Suppressor macrophage treated with lipopolysaccharide for 1 hour (primary cell): ENCODE data around the gene SEC14L2.
"Not testable (repeated sequence)": the region's sequence is repeated elsewhere in the genome, so short reads cannot be mapped to it uniquely, and the experiment has no call there.

Experiments used
- DNase-seq, 3 donors: peaks; one replicate each; pipeline ENCODE4 v3.0.0-alpha.2; 2020 to 2022

Gene SEC14L2

GRCh38 chr22:30460555-30460954, 63.7 kb downstream of the SEC14L2 start:
- DNase-seq, result not testable (repeated sequence)

- DNase-seq, result no peak
Observed at GRCh38 chr22:30469165-30469564, 72.3 kb downstream of the SEC14L2 start.

DNA sequence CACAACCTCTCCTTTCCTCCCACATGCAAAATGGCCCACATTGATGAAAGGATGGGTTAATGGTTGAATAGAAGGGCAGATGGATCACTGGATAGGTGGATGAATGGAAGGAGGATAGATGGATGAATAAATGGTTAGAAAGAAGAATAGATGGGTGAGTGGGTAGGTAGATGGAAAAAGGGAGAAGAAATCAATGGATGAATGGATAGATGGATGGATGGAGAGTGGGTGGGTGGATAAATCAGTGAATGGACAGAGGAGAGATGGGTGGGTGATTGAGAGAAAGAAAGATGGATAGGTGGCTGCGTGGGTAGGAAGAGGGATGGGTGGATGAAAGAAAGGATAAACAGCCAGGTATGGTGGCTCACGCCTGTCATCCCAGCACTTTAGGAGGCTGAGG, 73.8 kb downstream of the SEC14L2 start:
- no peak for DNase-seq

- DNase-seq, result no peak
Observed at GRCh38 chr22:30471616-30472318, 74.9 kb downstream of the SEC14L2 start, which contains the start of gene SEC14L3. Gene SEC14L3, minus strand, starts transcription at chr22:30472017. Its CDS starts 59 bp downstream, at chr22:30471958.

- DNase-seq, result no peak
Observed at GRCh38 chr22:30472994-30473720, 76.3 kb downstream of the SEC14L2 start.

DNA sequence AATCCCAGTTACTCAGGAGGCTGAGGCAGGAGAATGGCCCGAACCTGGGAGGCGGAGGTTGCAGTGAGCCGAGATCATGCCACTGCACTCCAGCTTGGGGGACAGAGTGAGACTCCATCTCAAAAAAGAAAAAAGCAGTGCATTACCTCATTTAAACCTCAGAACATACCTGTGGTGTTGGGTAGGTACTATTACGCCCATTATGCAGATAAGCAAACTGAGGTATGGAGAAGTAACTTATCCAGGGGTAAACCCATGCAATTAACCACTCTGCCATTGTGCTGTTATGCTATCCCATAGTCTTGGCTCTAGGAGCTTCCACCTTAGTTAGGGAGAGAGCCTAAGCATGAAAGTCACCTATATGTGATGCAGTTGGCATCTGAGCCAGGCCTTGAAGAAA, 77.3 kb downstream of the SEC14L2 start:
- DNase-seq, result no peak
